Measurements from ENCODE around the gene NTRK3.

DNA sequence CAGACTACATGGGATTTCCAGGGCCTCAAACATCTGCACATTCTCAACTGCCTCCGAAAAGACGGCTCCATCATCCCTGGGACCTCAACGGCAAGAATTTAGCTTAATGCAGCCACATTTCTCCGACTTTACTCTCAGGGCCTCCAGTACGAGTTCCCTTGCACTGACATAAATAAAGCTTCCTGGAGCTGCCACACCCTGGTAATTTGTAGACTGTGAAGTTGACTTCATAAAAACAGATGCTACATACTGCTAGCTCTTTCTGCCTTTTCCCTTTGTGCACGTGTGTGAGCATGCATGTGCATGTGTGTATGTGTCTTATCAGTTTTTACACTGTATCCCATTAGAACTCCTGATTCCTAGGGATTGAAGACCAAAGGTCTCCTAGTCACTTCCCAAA is 122.7 kb downstream of the NTRK3 start:
- TF ChIP-seq, protein P1, sequence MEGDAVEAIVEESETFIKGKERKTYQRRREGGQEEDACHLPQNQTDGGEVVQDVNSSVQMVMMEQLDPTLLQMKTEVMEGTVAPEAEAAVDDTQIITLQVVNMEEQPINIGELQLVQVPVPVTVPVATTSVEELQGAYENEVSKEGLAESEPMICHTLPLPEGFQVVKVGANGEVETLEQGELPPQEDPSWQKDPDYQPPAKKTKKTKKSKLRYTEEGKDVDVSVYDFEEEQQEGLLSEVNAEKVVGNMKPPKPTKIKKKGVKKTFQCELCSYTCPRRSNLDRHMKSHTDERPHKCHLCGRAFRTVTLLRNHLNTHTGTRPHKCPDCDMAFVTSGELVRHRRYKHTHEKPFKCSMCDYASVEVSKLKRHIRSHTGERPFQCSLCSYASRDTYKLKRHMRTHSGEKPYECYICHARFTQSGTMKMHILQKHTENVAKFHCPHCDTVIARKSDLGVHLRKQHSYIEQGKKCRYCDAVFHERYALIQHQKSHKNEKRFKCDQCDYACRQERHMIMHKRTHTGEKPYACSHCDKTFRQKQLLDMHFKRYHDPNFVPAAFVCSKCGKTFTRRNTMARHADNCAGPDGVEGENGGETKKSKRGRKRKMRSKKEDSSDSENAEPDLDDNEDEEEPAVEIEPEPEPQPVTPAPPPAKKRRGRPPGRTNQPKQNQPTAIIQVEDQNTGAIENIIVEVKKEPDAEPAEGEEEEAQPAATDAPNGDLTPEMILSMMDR (IDR thresholded peaks at IDR 0.05): no peak
- TF ChIP-seq EP300 (IDR thresholded peaks at IDR 0.05): no peak
- TF ChIP-seq POLR2A (IDR thresholded peaks at IDR 0.05): no peak

Measured in suprapubic skin (tissue), 3 donors.